GM12875 (cell line): ENCODE results near the gene ZCCHC8.
"Not testable (repeated sequence)": the region's sequence is repeated elsewhere in the genome, so short reads cannot be mapped to it uniquely, and the experiment has no call there.

Source experiments
- H3K4me3 ChIP-seq: one replicate; pipeline ENCODE4 v1.5.1; 2011; ENCODE audit warnings: low read depth, low read length, control low read depth
- TF ChIP-seq, protein P1 (sequence below): IDR thresholded peaks from 2 replicates; pipeline ENCODE4 v1.5.1; 2011; ENCODE audit warnings: low read depth, mild to moderate bottlenecking, control low read depth, inconsistent platforms, low read length, moderate library complexity, borderline replicate concordance; ENCODE audit not compliant: insufficient read depth

Gene ZCCHC8

DNA sequence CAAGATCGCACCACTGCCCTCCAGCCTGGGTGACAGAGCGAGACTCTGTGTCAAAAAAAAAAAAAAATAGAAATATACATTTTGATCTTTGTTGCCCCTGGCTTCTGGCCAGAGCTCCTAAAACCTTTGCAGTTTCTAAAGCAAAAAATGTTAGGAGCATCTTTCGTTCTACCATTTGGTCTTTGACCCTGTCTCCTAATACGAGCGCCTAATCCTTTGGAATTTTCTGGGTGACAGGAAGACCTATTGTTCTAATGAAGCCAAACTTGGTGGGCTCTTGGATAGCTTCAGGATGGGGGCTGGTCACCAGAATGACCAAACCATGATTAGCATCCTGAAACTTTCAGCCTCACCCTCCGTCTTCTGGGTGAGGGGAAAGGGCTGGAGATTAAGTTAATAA is 46.0 kb downstream of the ZCCHC8 start:
- H3K4me3 ChIP-seq, result no peak overlapping the region
- TF ChIP-seq, protein P1, sequence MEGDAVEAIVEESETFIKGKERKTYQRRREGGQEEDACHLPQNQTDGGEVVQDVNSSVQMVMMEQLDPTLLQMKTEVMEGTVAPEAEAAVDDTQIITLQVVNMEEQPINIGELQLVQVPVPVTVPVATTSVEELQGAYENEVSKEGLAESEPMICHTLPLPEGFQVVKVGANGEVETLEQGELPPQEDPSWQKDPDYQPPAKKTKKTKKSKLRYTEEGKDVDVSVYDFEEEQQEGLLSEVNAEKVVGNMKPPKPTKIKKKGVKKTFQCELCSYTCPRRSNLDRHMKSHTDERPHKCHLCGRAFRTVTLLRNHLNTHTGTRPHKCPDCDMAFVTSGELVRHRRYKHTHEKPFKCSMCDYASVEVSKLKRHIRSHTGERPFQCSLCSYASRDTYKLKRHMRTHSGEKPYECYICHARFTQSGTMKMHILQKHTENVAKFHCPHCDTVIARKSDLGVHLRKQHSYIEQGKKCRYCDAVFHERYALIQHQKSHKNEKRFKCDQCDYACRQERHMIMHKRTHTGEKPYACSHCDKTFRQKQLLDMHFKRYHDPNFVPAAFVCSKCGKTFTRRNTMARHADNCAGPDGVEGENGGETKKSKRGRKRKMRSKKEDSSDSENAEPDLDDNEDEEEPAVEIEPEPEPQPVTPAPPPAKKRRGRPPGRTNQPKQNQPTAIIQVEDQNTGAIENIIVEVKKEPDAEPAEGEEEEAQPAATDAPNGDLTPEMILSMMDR, result no peak

DNA sequence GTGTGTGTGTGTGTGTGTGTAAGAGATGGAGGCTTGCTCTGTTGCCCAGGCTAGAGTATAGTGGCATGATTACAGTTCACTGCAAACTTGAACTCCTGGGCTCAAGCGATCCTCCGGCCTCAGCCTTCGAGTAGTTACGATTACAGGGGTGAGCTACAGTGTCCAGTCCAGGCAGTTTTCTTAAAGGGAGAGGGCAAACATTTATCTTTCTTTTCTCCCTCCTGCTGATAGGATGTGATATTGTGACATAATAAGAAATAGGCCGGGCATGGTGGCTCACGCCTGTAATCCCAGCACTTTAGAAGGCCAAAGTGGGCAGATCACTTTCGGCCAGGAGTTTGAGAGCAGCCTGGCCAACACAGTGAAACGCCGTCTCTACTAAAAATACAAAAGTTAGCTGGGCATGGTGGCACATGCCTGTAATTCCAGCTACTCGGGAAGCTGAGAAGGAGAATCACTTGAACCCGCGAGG is 46.4 kb downstream of the ZCCHC8 start:
- no peak overlapping the region for H3K4me3 ChIP-seq
- TF ChIP-seq, protein P1, result no peak

DNA sequence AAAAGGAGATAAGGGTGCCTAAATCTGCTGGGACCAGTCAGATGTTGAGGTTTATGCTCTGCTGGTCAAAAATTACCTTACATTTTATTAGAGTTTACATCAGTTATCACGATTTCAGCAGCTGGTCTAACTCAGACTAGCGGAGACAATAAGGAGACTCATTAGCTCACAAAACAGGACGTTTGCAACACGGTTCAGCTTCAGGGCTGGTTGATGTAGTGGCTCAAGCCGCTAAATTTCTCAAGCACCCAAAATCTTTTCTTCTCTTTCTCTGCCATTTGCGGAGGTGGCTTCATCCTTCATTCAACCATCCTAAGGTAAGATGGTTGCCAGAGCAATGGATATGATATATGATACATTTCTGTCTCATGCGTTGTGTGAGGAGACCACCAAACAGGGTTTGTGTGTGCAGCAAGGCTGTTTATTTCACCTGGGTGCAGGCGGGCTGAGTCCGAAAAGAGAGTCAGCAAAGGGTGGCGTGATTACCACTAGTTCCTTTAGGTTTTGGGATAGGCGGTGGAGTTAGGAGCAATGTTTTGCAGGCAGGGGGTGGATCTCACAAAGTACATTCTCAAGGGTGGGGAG is 47.9 kb downstream of the ZCCHC8 start:
- no peak overlapping the region for H3K4me3 ChIP-seq
- TF ChIP-seq, protein P1, result no peak

DNA sequence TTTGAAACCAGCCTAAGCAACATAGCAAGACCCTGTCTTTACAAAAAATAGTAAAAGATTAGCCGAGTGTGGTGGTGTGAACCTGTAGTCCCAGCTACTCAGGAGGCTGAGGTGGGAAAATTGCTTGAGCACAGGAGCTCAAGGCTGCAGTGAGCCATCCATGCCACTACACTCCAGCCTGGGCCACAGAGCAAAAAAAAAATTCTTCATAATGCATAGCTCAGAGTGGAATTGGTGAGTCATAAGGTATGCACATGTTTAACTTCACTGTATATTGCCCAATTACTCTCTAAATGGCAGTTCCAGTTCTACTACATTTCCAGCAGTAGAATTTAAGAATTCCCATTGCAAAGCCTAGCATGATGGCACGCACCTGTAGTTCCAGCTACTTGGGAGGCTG is 51.4 kb downstream of the ZCCHC8 start:
- TF ChIP-seq, protein P1, result no peak
- no peak overlapping the region for H3K4me3 ChIP-seq

DNA sequence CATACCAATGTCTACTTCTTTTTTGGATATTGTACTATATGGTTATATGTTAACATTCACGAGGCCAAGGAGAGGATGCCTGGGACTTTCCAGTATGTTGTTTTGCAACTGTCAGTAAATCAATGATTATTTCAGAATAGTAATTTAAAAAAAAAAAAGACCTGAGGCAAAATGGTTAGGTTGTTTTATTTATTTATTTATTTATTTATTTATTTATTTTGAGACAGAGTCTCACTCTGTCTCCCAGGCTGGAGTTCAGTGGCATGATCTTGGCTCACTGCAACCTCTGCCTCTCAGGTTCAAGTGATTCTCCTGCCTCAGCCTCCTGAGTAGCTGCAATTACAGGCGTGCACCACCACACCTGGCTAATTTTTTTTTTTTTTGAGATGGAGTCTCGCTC is 52.9 kb downstream of the ZCCHC8 start:
- not testable (repeated sequence) for H3K4me3 ChIP-seq

DNA sequence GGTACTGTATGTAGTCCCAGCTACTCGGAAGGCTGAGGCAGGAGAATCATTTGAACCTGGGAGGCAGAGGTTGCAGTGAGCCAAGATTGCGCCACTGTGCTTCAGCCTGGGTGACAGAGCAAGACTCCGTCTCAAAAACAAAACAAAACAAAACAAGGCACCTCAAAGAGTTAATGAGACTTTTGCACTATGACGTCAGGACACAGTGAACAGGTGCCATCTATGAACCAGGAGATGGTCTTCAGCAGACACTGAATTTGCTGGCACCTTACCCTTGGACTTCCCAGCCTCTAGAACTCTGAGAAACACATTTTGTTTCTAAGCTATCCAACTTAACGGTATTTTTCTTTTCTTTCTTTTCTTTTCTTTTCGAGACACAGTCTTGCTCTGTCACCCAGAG is 54.3 kb downstream of the ZCCHC8 start:
- not testable (repeated sequence) for H3K4me3 ChIP-seq

DNA sequence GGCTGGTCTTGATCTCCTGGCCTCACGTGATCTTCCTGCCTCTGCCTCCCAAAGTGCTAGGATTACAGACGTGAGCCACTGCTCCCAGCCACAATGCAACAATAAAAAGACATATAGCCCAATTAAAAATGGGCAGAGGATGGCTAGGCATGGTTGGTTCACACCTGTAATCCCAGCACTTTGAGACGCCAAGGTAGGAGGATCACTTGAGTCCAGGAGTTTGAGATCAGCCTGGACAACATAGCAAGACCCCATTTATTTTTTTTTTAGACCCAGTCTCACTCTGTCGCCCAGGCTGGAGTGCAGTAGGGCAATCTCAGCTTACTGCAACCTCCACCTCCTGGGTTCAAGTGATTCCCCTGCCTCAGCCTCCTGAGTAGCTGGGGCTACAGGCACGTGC is 56.7 kb downstream of the ZCCHC8 start:
- not testable (repeated sequence) for H3K4me3 ChIP-seq

DNA sequence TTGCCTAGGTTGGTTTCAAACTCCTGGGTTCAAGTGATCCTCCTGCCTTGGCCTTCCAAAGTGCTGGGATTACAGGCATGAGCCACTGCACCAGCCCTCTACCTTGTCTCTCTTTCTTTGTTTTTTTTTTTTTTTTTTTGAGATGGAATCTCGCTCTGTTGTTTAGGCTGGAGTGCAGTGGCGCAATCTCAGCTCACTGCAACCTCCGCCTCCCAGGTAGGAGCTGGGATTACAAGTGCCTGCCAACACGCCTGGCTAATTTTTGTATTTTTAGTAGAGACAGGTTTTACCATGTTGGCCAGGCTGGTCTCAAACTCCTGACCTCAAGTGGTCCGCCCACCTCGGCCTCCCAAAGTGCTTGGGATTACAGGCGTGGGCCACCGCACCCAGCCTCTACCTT is 61.9 kb downstream of the ZCCHC8 start:
- H3K4me3 ChIP-seq, result not testable (repeated sequence)

DNA sequence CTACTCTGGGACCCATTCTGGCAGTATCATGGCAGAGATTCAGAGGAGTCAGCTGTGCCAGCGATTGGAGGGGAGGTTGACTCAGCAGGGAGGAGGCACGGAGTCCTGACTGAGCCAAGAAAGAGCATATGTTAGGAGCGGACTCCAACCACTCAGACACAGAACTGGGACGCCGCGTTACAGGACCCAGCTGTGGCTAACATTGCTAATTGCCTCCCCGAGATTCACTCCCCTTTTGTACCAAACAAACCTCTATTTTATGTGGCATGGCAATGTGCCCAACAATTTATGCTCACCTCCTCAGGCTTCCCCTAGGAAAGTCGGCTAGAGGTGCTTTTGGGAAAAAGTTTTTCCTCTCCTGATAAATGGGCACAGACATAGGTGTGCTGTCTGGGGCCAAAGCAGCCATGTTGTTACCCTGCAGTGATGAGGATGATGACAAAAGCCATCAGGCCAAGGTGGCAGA is 63.0 kb downstream of the ZCCHC8 start:
- TF ChIP-seq, protein P1, result no peak
- H3K4me3 ChIP-seq, result no peak overlapping the region

DNA sequence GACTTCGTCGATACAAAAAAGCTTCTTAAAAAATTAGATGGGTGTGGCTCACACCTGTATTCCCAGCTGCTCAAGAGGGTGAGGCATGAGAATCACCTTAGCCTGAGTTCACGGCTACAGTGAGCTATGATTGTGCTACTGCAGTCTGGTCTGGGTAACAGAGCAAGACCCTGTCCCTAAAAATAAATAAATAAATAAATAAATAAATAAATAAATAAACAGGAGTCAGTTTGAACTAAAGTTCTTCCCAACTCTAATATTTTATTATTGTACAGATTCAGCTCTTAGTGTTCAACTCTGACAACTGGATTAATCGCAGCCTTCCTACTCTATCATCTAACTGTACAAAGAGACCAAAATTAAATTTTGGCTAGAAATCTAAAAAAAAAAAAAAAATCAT is 65.5 kb downstream of the ZCCHC8 start:
- TF ChIP-seq, protein P1, result no peak
- H3K4me3 ChIP-seq, result no peak overlapping the region

DNA sequence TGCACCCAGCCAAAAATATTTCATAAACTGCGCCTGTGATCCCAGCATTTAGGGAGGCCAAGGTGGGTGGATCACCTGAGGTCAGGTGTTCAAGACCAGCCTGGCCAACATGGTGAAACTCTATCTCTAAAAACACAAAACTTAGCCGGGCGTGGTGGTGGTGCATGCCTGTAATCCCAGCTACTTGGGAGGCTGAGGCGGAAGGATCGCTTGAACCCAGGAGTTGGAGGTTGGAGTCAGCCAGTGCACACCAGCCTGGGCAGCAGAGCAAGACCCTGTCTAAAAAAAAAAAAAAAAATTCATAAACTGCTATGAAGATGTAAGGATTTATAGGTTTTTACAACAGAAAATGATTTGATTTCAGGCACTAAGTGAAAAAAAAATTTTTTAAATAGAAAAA is 71.7 kb downstream of the ZCCHC8 start:
- not testable (repeated sequence) for H3K4me3 ChIP-seq
